GM23248 (cell line): ENCODE results near the gene RASD2. TPM values are rescaled to one million over a fixed set of nuclear protein-coding genes. Genes with fewer than 3 reads are reported as not detected.

Experiments used
- DNase-seq: peaks from one replicate; pipeline ENCODE4 v3.0.0-alpha.2; 2015
- H2AFZ ChIP-seq: fragments of 200-600 bp; sonication (generic); 2 replicates; pipeline ENCODE4 v1.6.1; 2016; ENCODE audit warnings: antibody characterized with exemption
- H3F3A ChIP-seq: fragments of 200-600 bp; sonication (generic); 2 replicates; pipeline ENCODE4 v1.6.1; 2016; ENCODE audit warnings: mild to moderate bottlenecking, antibody characterized with exemption, mixed run types; ENCODE audit not compliant: insufficient read depth
- H3K27ac ChIP-seq: fragments of 200-600 bp; sonication (generic); 2 replicates; pipeline ENCODE4 v1.5.1; 2016; ENCODE audit warnings: mild to moderate bottlenecking
- H3K27me3 ChIP-seq: fragments of 200-600 bp; sonication (generic); replicated peaks from 2 replicates; pipeline ENCODE4 v1.6.1; 2016; ENCODE audit warnings: mild to moderate bottlenecking; ENCODE audit not compliant: insufficient read depth
- H3K36me3 ChIP-seq: fragments of 200-600 bp; sonication (generic); 2 replicates; pipeline ENCODE4 v1.6.1; 2016; ENCODE audit warnings: low read depth, mild to moderate bottlenecking
- H3K4me1 ChIP-seq: fragments of 200-600 bp; sonication (generic); 2 replicates; pipeline ENCODE4 v1.6.1; 2016; ENCODE audit warnings: mild to moderate bottlenecking; ENCODE audit not compliant: insufficient read depth
- H3K4me2 ChIP-seq: fragments of 200-600 bp; sonication (generic); one replicate; pipeline ENCODE4 v1.6.1; 2016; ENCODE audit warnings: mild to moderate bottlenecking; ENCODE audit not compliant: unreplicated experiment
- H3K4me3 ChIP-seq: fragments of 200-600 bp; sonication (generic); 2 replicates; pipeline ENCODE4 v1.5.1; 2016; ENCODE audit warnings: mild to moderate bottlenecking
- H3K79me2 ChIP-seq: fragments of 200-600 bp; sonication (generic); 2 replicates; pipeline ENCODE4 v1.6.1; 2016; ENCODE audit warnings: mild to moderate bottlenecking; ENCODE audit not compliant: insufficient read depth
- H3K9ac ChIP-seq: fragments of 200-600 bp; sonication (generic); 2 replicates; pipeline ENCODE4 v1.6.1; 2016; ENCODE audit warnings: mild to moderate bottlenecking
- H3K9me2 ChIP-seq: fragments of 200-600 bp; sonication (generic); 2 replicates; pipeline ENCODE4 v1.6.1; 2016; ENCODE audit warnings: mixed run types, mild to moderate bottlenecking, moderate library complexity; ENCODE audit not compliant: insufficient read depth
- H3K9me3 ChIP-seq: fragments of 200-600 bp; sonication (generic); one replicate; pipeline ENCODE4 v1.6.1; 2017; ENCODE audit warnings: low read depth
- H4K20me1 ChIP-seq: fragments of 200-600 bp; sonication (generic); 2 replicates; pipeline ENCODE4 v1.6.0; 2016; ENCODE audit not compliant: insufficient read depth
- EZH2 ChIP-seq: fragments of 200-600 bp; sonication (generic); IDR thresholded peaks from 2 replicates; pipeline ENCODE4 v1.6.1; 2018; ENCODE audit warnings: antibody characterized with exemption, mild to moderate bottlenecking; ENCODE audit not compliant: insufficient read depth, poor library complexity, severe bottlenecking
- EZH2phosphoT487 ChIP-seq: fragments of 200-600 bp; sonication (generic); IDR thresholded peaks from 2 replicates; pipeline ENCODE4 v1.6.1; 2018; ENCODE audit warnings: antibody characterized with exemption, moderate library complexity, mild to moderate bottlenecking, low read depth; ENCODE audit not compliant: insufficient read depth
- WGBS, 2 experiments: methylation state at CpG; one replicate each; pipeline ENCODE4 v1.1.6; 2015 to 2017; ENCODE audit warnings: low lambda C conversion rate in 2 of 2, low coverage in 1 of 2; ENCODE audit errors: missing lambda C conversion rate in 2 of 2; 5-methylcytosine and 5-hydroxymethylcytosine counted together
- in situ Hi-C: fragments of 300-500 bp; cut with MboI; formaldehyde crosslinking; loops from 2 replicates; pipeline ENCODE4 v1.15.0; 2020
- polyA plus RNA-seq: library from polyadenylated mRNA; unstranded; fragments of >200 nt; fragmentation: Nextera tagmentation; extraction: Ambion mirVana; gene quantifications from 2 replicates; pipeline ENCODE4 v1.2.1, GENCODE V29; 2016
- total RNA-seq: library from RNA; depleted of rRNA; stranded (reverse); fragments of >200 nt; shearing (Covaris generic); gene quantifications from 2 replicates; pipeline ENCODE4 v1.2.3, GENCODE V29; 2014

The RASD2 gene
- total and polyA plus RNA-seq, 2 experiments from 2014 or later = 0.76 to 1.5 TPM

- H3K4me2 ChIP-seq = peak overlapping the region; percentile 59
- H3F3A ChIP-seq = peaks cover 23% of the 10 kb centered on the region; the same call in 1 of the 2 replicates
- WGBS, 2 experiments = 71 to 77% methylated on average over 17 to 20 of the region's 20 CpGs
- no peak for TF ChIP-seq EZH2
- H3K4me3 ChIP-seq = no peak overlapping the region
- H3K9me3 ChIP-seq = no peaks in the 10 kb centered on the region
- peaks cover 36% of the 10 kb centered on the region for H3K4me1 ChIP-seq
- in situ Hi-C loops = no loop called here
- H4K20me1 ChIP-seq = no peaks in the 10 kb centered on the region
- no peak overlapping the region for H3K27ac ChIP-seq
- peak; percentile 87 for DNase-seq
- H2AFZ ChIP-seq = no peak overlapping the region
- no peaks in the 10 kb centered on the region for H3K36me3 ChIP-seq
- no peaks in the 10 kb centered on the region for H3K27me3 ChIP-seq
- no peaks in the 10 kb centered on the region for H3K79me2 ChIP-seq
- no peaks in the 10 kb centered on the region for H3K9me2 ChIP-seq
- no peak overlapping the region for H3K9ac ChIP-seq
These were observed 21.3 kb downstream of the RASD2 start for GRCh38 chr22:35561796-35562526.

GRCh38 chr22:35563211-35563610 is 22.6 kb downstream of the RASD2 start:
- Histone ChIP-seq H3K4me2 (no peak overlapping the region), H3K9me3 (no peaks in the 10 kb centered on the region), H3K36me3 (no peaks in the 10 kb centered on the region), H3K27ac (no peak overlapping the region), H3K4me1 (peaks cover 36% of the 10 kb centered on the region), H3K9me2 (no peaks in the 10 kb centered on the region), H3K27me3 (no peaks in the 10 kb centered on the region), H4K20me1 (no peaks in the 10 kb centered on the region), H3K9ac (no peak overlapping the region), H3F3A (peaks cover 23% of the 10 kb centered on the region; the same call in 1 of the 2 replicates), H3K79me2 (no peaks in the 10 kb centered on the region), H3K4me3 (no peak overlapping the region), H2AFZ (no peak overlapping the region)
- TF ChIP-seq EZH2 = no peak
- TF ChIP-seq EZH2phosphoT487 = no peak
- in situ Hi-C loops = no loop called here
- DNase-seq = no peak
- WGBS, 2 experiments = 79 to 82% methylated on average over 5 to 7 of the region's 7 CpGs

- Histone ChIP-seq H3K4me2 (no peak overlapping the region), H3K36me3 (no peaks in the 10 kb centered on the region), H3K79me2 (no peaks in the 10 kb centered on the region), H4K20me1 (no peaks in the 10 kb centered on the region), H3K4me1 (peaks cover 53% of the 10 kb centered on the region), H3K27ac (no peak overlapping the region), H3K27me3 (no peaks in the 10 kb centered on the region), H3K9ac (no peak overlapping the region), H3K4me3 (no peak overlapping the region), H3K9me3 (no peaks in the 10 kb centered on the region), H2AFZ (no peak overlapping the region), H3K9me2 (no peaks in the 10 kb centered on the region), H3F3A (peaks cover 36% of the 10 kb centered on the region)
- no peak for TF ChIP-seq EZH2phosphoT487
- DNase-seq = peak; percentile 64
- WGBS, 2 experiments = 40 to 41% methylated on average over 10 of the region's 10 CpGs
- in situ Hi-C loops = no loop called here
These were observed 24.6 kb downstream of the RASD2 start for GRCh38 chr22:35564975-35565867.

GRCh38 chr22:35567351-35568141 is 26.9 kb downstream of the RASD2 start:
- no peaks in the 10 kb centered on the region for H3K79me2 ChIP-seq
- H3K9me2 ChIP-seq = no peaks in the 10 kb centered on the region
- no peak overlapping the region for H3K4me3 ChIP-seq
- no peak overlapping the region for H3K27ac ChIP-seq
- TF ChIP-seq EZH2phosphoT487 (no peak), EZH2 (no peak)
- 91% methylated on average over 23 of the region's 23 CpGs for WGBS, 2 experiments
- H3K9ac ChIP-seq = no peak overlapping the region
- no peaks in the 10 kb centered on the region for H3K9me3 ChIP-seq
- DNase-seq = no peak
- in situ Hi-C loops = no loop called here
- no peaks in the 10 kb centered on the region for H3K27me3 ChIP-seq
- H3F3A ChIP-seq = peaks cover 28% of the 10 kb centered on the region
- H3K4me1 ChIP-seq = peaks cover 40% of the 10 kb centered on the region
- no peaks in the 10 kb centered on the region for H4K20me1 ChIP-seq
- H2AFZ ChIP-seq = no peak overlapping the region
- H3K4me2 ChIP-seq = no peak overlapping the region
- no peaks in the 10 kb centered on the region for H3K36me3 ChIP-seq
